Left ventricle myocardium inferior (tissue), 1 donor: ENCODE measurements around the gene MUC15. TPM values are rescaled to one million over a fixed set of nuclear protein-coding genes. Genes with fewer than 3 reads are reported as not detected.

Source experiments
- DNase-seq: peaks from one replicate; pipeline ENCODE4 v3.0.0-alpha.2; 2020
- H3K27ac ChIP-seq: fragments of 200-600 bp; replicated peaks from 2 replicates; pipeline ENCODE4 v1.8.0; 2021
- H3K27me3 ChIP-seq: fragments of 200-600 bp; 2 replicates; pipeline ENCODE4 v1.8.0; 2021; ENCODE audit warnings: low read depth
- H3K36me3 ChIP-seq: fragments of 200-600 bp; 2 replicates; pipeline ENCODE4 v1.8.0; 2021
- H3K4me1 ChIP-seq: fragments of 200-600 bp; 2 replicates; pipeline ENCODE4 v1.8.0; 2021
- H3K4me3 ChIP-seq: fragments of 200-600 bp; 2 replicates; pipeline ENCODE4 v1.8.0; 2021; ENCODE audit warnings: mild to moderate bottlenecking, moderate library complexity
- H3K9me3 ChIP-seq: fragments of 200-600 bp; replicated peaks from 2 replicates; pipeline ENCODE4 v1.8.0; 2021
- CTCF ChIP-seq: fragments of 200-600 bp; IDR thresholded peaks from 2 replicates; pipeline ENCODE4 v1.8.0; 2021; ENCODE audit warnings: antibody characterized with exemption, mild to moderate bottlenecking, borderline replicate concordance
- intact Hi-C: fragments of 100-400 bp; cut with micrococcal nuclease; formaldehyde crosslinking; loops from one replicate; pipeline ENCODE4 v1.11.0; 2022
- total RNA-seq: library from RNA; stranded (reverse); fragmentation: NEBNext Ultra II Directional; extraction: Animal tissue kit (Norgen Biotek cat#: 25700); gene quantifications from one replicate; pipeline ENCODE4 v1.2.1, GENCODE V29; 2021
- donor health status: DM: no; HTN: yes; CAD: no; lungs with severe emphysema.

The MUC15 gene
- total RNA-seq, 1 donor from 2014 or later = not detected

GRCh38 chr11:26551186-26551801, 20.8 kb downstream of the MUC15 start:
- TF ChIP-seq CTCF = no peak
- Histone ChIP-seq H3K36me3 (no peaks in the 10 kb centered on the region), H3K4me1 (no peaks in the 10 kb centered on the region), H3K27me3 (no peaks in the 10 kb centered on the region), H3K4me3 (no peak overlapping the region), H3K9me3 (no peaks in the 10 kb centered on the region), H3K27ac (no peak overlapping the region)
- no peak for DNase-seq
- intact Hi-C loops = no loop called here

GRCh38 chr11:26550022-26550421, 22.0 kb downstream of the MUC15 start:
- no peaks in the 10 kb centered on the region for H3K27me3 ChIP-seq
- TF ChIP-seq CTCF = no peak
- no peak overlapping the region for H3K27ac ChIP-seq
- H3K9me3 ChIP-seq = no peaks in the 10 kb centered on the region
- H3K4me3 ChIP-seq = no peak overlapping the region
- no peak for DNase-seq
- intact Hi-C loops = no loop called here
- H3K36me3 ChIP-seq = no peaks in the 10 kb centered on the region
- no peaks in the 10 kb centered on the region for H3K4me1 ChIP-seq

- Histone ChIP-seq H3K36me3 (no peaks in the 10 kb centered on the region), H3K4me3 (no peak overlapping the region), H3K9me3 (no peaks in the 10 kb centered on the region), H3K4me1 (no peaks in the 10 kb centered on the region), H3K27ac (no peak overlapping the region), H3K27me3 (no peaks in the 10 kb centered on the region)
- intact Hi-C loops = no loop called here
- DNase-seq = no peak
- TF ChIP-seq CTCF = no peak
These were observed 22.9 kb downstream of the MUC15 start for GRCh38 chr11:26549176-26549575.

GRCh38 chr11:26541870-26542269, 30.2 kb downstream of the MUC15 start:
- no peak for DNase-seq
- Histone ChIP-seq H3K36me3 (no peaks in the 10 kb centered on the region), H3K9me3 (peaks cover 8% of the 10 kb centered on the region), H3K4me3 (no peak overlapping the region), H3K4me1 (no peaks in the 10 kb centered on the region), H3K27ac (no peak overlapping the region), H3K27me3 (no peaks in the 10 kb centered on the region)
- intact Hi-C loops = no loop called here
- no peak for TF ChIP-seq CTCF

GRCh38 chr11:26539517-26539916, 32.5 kb downstream of the MUC15 start:
- Histone ChIP-seq H3K4me3 (no peak overlapping the region), H3K36me3 (no peaks in the 10 kb centered on the region), H3K27me3 (no peaks in the 10 kb centered on the region), H3K4me1 (no peaks in the 10 kb centered on the region), H3K27ac (no peak overlapping the region), H3K9me3 (peaks cover 8% of the 10 kb centered on the region)
- no peak for DNase-seq
- TF ChIP-seq CTCF = no peak
- intact Hi-C loops = no loop called here
